GM19463 (cell line): ENCODE measurements around the gene GLMP.

ENCODE experiments used
- ATAC-seq: cut with Tn5 transposase; IDR thresholded peaks from one replicate; pipeline ENCODE4 v1.9.1; 2021; ENCODE audit warnings: mild to moderate bottlenecking, moderate library complexity; ENCODE audit not compliant: unreplicated experiment

Gene GLMP

DNA sequence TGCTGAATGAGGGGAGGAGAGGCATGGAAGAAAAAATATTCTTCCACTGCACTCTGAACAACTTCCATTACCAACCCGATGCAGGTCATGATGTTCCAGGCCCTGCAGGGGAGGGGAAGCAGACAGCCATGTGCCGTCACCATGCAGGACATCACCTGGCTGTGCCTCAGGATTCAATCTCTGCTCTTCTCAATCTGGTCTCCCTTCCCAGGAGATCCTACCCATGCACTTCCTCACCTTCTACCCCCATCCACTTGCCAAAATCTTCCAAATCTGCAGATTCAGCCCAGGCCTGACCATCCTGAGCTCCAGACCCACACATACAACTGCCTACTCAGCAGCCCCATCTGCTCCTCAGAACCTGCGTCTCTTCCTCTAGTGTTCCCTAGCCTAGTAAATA, 41.8 kb downstream of the GLMP start:
- no peak for ATAC-seq

DNA sequence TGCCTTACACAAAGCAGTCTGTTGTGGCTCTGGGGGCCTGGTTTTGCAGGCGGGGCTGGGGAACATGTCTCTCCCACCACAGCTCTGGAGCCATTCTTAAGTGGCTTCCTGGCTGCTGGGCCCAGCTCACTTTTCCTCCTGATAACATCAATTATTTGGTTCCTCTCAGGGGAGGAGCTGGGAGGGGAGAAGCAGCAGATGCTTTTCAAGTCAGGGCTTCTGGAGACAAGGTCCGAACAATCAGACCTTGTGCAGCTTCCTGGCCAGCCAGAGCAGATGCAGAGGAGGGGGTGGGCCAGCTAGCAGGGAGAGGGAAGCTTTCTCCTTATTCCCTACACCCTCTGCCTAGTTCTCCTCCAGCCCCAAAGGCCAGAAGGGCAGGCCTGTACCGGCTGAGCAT, 44.0 kb downstream of the GLMP start:
- no peak for ATAC-seq

DNA sequence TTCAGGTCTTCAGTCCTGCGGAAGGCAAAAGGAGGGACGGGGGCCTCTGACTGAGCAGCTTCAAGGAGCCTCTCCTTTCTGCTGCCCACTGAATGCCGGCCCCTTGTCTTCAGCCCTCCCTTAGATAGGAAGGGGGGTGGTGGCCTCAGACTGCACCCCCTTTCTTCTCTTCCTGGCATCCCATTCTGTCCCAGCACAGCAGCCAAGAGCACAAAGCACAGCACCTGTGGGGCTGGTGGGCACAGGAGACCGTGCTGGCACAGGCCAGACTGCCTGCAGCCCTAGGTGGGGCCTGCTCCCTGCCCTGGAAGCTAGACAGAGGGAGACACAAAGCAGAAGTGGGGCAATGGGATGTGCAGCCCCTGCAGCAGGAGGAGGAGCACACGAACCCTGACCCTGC, 45.9 kb downstream of the GLMP start:
- ATAC-seq = no peak

DNA sequence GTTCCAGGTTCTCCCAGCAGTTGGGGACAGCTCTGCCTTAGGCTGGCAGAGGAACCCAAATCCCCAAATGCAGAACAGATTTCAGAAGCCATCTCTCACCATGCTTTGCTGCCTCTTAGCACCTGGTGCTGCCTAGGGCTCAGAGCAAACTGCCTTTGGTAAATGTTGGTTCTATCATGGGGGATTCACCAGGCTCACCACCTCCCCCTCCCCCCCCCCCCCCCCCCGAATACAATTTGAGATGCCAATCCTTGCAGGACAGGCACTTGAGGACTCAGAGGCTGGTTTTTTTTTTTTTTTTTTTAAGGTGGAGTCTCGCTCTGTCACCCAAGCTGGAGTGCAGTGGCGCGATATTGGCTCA, 47.2 kb downstream of the GLMP start:
- ATAC-seq = no peak

DNA sequence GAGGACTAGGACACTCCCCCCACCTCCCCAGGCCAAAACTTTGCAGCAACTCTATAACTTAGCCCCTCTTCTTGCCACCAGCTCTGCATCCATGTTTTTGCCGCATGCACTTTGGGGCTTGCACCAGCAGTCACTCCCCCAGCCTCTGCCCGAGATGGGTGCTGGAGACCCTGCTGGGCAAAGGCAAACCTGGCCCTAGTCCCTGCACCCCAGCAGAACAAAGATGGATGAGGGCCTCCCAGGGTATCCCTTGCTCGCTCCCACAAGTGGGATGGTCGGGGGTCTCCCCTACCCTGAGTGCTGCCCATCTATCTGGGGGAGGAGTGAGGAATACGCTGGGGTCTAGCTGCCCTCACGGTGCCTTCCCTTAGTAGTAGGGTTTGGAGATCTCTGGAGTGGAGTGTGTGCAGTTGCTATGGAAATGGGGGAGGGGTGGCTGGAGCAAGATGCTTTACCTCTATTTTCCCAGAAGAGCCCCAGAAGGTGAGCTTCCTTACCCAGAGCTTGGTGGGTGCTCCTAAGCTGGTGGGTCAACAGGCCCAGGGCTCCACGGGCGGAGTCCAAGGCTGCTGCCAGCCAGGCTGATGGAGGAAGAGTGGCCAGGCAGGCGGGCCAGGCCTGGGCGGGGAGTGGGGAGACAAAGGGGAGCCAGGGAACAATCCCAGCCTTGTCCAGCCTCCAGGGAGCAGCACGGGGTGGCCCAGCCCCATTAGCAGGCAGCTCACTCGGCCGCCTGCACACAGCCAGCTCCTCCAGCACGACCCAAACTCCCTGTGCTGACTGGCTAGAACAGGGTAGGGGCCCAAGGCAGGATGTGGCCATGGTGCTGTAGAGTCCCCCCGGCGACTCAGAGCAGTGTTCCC, 47.8 kb downstream of the GLMP start, which contains the start of gene PAQR6:
TSS of gene PAQR6 (minus strand) at position 597 of the 863 bp plus-strand sequence. CDS start 1,325 bp downstream, outside the sequence.
- ATAC-seq = no peak

DNA sequence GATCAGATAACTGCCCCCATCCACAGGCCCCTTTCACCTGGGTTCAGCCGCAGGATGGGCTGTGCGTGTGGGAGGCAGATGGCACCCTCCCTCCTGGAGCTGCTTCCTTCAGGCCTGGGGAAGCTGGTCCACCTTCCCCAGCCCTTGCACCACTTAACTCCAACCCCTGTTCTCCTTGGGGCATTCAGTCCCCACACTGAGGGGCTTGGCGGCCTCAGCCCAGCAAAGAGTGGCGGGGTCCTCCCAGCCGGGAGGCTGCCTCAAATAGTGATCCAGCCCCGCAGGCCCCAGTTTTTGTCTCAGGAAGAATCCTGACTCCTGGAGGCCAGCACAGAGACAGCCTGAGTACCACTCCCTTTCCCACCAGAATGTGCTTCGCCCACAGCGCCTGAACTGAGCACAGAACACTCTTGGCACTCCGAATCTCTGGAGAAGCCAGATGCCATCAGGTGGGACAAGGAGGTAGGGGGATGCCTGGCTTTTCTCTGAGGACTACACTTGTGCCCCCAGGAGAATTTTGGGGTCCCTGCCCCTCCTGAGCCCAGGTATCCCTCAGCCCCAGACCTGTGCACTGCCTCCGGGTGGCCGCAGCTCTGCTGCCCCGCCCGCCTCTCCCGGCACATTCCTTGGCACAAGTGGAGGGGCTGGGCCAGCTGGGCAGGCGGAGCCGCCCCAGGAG, 48.6 kb downstream of the GLMP start:
- ATAC-seq = no peak

DNA sequence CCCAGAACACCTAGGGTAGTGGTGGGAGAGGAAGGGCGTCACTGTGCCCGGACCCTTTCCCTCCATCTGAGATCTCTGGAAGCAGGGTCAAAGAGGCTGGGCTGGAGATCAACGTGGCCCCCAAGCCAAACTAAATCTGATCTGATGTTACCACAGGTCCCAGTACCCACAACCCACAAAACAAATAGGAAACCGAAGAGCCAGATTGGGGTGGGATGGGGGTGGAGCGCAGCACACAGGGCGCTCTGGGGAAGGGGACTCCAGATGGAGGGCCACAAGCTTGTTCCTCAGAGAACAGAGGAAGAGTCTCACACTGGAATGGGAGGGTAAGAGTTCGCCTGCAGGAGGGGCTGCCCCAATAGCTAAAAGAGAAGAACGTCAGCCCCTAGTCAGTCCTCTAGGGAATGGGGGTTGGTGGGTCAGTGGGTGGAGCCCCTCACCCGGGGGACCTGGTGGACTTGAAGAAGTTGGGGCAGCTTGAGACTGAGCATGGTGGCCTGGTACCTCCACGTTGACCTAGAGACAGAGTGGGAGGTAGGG, 49.2 kb downstream of the GLMP start:
- no peak for ATAC-seq

DNA sequence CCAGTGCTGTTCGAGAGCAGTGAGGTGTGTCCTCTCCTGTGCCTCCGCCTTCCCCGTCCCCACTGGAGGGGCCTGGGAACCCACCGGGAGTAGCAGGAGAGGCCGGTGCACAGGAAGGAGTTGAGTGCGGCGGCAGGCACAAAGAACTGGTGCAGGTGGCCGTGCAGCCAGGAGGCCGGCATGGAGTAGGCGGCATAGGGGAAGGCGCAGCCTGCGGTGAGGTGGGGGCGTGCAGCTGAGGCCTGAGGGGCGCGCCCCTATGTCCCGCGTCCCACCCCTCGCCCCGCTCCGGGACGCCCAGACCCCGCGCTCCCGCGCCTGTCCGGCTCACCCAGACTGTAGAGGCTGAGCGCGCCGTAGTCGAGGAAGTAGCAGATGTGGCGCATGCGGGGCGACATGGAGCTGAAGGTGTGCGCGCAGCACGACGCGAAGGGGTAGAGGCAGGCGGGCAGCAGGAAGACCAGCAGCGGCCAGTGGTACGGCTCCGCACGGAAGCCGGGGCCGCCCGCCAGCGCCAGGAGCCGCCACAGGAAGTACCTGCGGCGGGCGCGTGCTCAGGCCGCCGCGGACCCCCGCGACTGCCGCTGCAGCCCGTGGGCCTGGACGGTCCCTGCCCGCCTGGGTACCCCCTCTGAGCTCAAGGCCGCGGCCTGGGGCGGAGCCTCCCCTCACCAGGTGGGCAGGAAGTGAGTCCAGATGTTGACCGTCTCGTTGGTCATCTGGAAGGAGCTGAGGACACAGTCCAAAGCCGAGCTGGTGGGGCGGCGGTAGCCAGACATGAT, 49.8 kb downstream of the GLMP start:
- no peak for ATAC-seq

DNA sequence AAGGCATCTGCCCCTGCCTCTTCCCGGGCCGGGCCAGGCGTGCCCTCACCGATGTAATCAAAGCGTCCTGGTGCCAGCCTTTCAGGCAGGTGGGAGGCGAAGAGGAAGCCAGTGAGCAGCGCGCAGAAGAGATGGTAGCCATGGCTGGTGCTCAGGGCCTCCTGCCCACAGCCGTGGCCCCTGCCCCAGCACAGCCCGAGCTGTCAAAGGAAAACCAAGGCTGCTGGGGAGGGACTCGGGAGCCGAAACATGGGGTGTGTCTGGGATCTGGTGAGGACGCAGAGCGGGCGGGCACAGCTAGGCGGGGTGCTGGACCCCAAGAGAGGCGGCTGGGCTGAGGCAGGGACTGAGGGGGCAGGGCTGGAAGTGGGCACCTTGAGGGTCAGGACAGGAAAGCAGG, 50.8 kb downstream of the GLMP start:
- ATAC-seq = no peak

DNA sequence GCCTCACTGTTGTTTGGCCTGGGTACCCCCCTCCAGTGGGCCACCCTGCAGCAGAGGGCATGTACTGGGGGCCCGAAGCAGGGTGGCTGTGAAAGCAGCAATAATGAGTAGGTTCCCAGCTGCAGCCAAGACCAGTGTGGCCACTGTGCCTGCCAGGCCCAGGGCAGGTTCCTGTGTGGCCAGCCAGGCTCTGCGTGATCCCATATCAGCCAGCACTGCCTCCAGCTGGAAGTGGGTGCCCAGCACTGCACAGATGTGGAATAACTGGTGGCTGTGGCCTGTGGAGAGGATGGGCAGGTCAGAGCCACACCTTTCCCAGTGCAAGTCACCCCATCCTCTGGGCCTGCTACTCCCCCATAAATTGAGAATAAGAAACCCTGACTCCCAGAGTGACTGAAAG, 51.4 kb downstream of the GLMP start:
- ATAC-seq = no peak

DNA sequence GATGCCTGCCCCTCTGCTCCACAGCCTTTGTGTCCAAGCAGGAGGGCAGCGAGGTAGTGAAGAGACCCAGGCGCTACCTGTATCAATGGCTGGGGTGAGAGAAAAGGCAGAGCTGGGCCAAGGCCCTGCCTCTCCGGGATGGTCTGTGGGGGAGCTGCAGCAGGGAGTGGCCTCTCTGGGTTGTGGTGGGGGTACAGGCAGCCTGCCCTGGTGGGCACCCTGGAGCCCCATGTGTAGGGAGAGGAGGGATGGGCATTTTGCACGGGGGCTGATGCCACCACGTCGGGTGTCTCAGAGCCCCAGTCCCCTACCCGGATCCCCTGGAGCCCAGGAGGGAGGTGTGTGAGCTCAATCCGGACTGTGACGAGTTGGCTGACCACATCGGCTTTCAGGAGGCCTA, 52.7 kb downstream of the GLMP start:
- ATAC-seq = no peak
